Right atrium auricular region (tissue), 2 donors: ENCODE results near the gene ADGRE1. TPM values are rescaled to one million over a fixed set of nuclear protein-coding genes. Genes with fewer than 3 reads are reported as not detected.

Experiments used
- DNase-seq: peaks from one replicate; pipeline ENCODE4 v3.0.0-alpha.2; 2019; ENCODE audit warnings: low spot score
- H3K27ac ChIP-seq, 2 donors: fragments of 200-600 bp; sonication (generic); 1 replicate in 1 of 2; 2 replicates in 1 of 2; pipeline ENCODE4 v1.5.1; 2016 to 2019
- H3K27me3 ChIP-seq, 2 donors: fragments of 200-600 bp; sonication (generic); one replicate each; pipeline versions ENCODE4 v1.5.1 to v1.6.0; 2017 to 2019
- H3K36me3 ChIP-seq: fragments of 200-600 bp; sonication (generic); one replicate; pipeline ENCODE4 v1.5.1; 2016
- H3K4me1 ChIP-seq, 2 donors: fragments of 200-600 bp; sonication (generic); one replicate each; pipeline versions ENCODE4 v1.5.1 to v1.6.0; 2017 to 2019
- H3K4me3 ChIP-seq, 2 donors: fragments of 200-600 bp; sonication (generic); 1 replicate in 1 of 2; 2 replicates in 1 of 2; pipeline ENCODE4 v1.5.1; 2017 to 2019; ENCODE audit warnings: mild to moderate bottlenecking in 1 of 2, moderate library complexity in 1 of 2
- H3K9me3 ChIP-seq, 2 donors: fragments of 200-600 bp; sonication (generic); one replicate each; pipeline ENCODE4 v1.5.1; 2019
- total RNA-seq, 2 donors: library from RNA; depleted of rRNA; stranded (reverse); fragments of >200 nt; gene quantifications; one replicate each; pipeline ENCODE4 v1.1.0, GENCODE V29; 2016
- TF ChIP-seq, protein P1 (sequence below), 2 donors: fragments of 200-600 bp; sonication (generic); IDR thresholded peaks; one replicate each; pipeline ENCODE4 v1.5.1; 2019; ENCODE audit warnings: antibody characterized with exemption in 2 of 2

Gene ADGRE1
- total RNA-seq, 2 donors from 2014 or later, result not detected

DNA sequence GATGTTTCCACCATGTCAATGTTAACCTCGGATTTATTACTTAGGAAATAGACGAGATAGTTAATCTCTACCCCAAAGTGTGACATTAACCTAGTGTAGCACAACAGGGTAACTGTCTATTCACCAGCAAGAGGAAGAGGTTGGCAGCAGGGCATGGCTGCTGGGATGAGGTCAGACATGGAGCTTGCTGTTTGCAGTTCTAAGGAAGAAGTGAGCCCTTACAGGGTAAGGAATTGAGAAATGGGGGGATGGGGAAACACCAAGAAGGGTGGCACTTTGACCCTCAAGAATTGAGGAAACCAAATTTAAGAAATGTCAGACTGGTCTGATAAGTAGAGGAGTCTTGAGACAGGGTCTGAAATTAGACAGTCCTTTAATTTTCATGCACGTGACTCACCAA lies 71.4 kb downstream of the ADGRE1 start:
- Histone ChIP-seq H3K36me3 (no peaks in the 10 kb centered on the region), H3K4me3 (no peak overlapping the region), H3K9me3 (no peaks in the 10 kb centered on the region), H3K4me1 (no peaks in the 10 kb centered on the region), H3K27ac (no peak overlapping the region), H3K27me3 (no peaks in the 10 kb centered on the region)
- no peak for DNase-seq
- TF ChIP-seq, protein P1, sequence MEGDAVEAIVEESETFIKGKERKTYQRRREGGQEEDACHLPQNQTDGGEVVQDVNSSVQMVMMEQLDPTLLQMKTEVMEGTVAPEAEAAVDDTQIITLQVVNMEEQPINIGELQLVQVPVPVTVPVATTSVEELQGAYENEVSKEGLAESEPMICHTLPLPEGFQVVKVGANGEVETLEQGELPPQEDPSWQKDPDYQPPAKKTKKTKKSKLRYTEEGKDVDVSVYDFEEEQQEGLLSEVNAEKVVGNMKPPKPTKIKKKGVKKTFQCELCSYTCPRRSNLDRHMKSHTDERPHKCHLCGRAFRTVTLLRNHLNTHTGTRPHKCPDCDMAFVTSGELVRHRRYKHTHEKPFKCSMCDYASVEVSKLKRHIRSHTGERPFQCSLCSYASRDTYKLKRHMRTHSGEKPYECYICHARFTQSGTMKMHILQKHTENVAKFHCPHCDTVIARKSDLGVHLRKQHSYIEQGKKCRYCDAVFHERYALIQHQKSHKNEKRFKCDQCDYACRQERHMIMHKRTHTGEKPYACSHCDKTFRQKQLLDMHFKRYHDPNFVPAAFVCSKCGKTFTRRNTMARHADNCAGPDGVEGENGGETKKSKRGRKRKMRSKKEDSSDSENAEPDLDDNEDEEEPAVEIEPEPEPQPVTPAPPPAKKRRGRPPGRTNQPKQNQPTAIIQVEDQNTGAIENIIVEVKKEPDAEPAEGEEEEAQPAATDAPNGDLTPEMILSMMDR (IDR thresholded peaks at IDR 0.05), result no peak

DNA sequence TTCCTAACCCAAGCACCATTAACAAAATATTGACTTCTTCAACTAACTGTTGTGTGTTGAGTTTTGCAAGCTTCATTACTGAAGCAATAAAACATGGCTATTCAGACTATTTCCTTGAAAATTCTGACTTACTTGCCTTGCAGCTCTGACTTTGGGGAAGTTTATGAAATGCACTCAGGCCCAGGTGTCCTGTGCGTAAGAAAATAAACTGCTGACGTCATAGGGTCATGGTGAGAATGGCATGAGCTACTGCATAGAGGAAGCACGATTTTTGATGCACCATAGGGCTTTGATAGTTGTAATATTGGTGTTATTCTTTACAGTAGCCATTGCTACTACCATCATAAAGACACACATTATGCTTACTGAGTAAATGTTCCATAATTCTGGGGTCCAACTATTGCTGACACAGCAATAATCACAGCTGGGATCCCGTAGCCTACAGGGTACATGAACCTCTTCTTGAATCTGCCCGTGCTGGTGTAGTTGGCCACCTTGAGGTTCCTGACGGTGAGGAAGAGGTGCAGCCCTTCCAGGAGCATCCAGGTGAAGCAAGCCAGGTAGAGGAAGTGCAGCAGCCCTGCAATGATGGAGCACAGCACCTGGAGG lies 76.0 kb downstream of the ADGRE1 start:
- no peaks in the 10 kb centered on the region for H3K27me3 ChIP-seq
- H3K27ac ChIP-seq, result no peak overlapping the region
- TF ChIP-seq, protein P1 (IDR thresholded peaks at IDR 0.05), result no peak
- no peak for DNase-seq
- H3K4me1 ChIP-seq, result no peaks in the 10 kb centered on the region
- no peaks in the 10 kb centered on the region for H3K9me3 ChIP-seq
- H3K36me3 ChIP-seq, result no peaks in the 10 kb centered on the region
- no peak overlapping the region for H3K4me3 ChIP-seq

DNA sequence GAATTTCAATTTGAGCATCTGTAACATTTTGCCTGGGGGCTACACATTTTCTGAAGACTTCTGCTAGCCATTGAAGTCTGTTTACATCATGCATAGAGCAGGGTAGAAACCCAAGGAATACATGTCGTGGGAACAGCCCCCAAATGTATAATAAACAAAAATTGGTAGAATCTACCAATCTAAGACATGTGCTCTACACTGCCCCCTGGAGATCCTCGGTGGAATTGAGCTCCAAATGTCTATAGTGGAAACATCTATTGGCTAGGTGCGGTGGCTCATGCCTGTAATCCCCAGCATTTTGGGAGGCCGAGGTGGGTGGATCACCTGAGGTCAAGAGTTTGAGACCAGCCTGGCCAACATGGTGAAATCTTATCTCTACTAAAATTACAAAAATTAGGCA lies 76.6 kb downstream of the ADGRE1 start:
- no peak overlapping the region for H3K27ac ChIP-seq
- no peak for DNase-seq
- H3K36me3 ChIP-seq, result no peaks in the 10 kb centered on the region
- no peaks in the 10 kb centered on the region for H3K9me3 ChIP-seq
- H3K27me3 ChIP-seq, result no peaks in the 10 kb centered on the region
- no peak overlapping the region for H3K4me3 ChIP-seq
- TF ChIP-seq, protein P1 (IDR thresholded peaks at IDR 0.05), result peak in 1 of 2 donors; percentile 33
- H3K4me1 ChIP-seq, result no peaks in the 10 kb centered on the region

DNA sequence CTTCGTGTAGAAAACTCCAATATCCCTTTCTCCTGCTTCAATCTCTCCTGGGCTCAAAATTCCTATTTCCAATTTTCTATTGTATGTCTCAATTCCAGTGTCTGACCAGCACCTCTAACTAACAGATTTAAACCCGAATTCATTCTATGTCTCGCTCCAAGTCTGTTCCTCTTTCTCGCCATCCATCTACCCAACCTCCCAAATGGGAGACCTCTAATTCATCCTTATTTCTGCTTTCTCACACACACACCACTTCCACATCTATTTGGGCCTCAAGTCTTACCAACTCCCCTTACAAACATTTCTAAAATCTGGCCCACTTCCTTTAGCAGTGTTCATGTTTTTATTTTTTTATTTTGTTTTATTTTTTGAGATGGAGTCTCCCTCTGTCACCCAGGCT lies 80.6 kb downstream of the ADGRE1 start:
- Histone ChIP-seq H3K27ac (no peak overlapping the region), H3K27me3 (no peaks in the 10 kb centered on the region)

DNA sequence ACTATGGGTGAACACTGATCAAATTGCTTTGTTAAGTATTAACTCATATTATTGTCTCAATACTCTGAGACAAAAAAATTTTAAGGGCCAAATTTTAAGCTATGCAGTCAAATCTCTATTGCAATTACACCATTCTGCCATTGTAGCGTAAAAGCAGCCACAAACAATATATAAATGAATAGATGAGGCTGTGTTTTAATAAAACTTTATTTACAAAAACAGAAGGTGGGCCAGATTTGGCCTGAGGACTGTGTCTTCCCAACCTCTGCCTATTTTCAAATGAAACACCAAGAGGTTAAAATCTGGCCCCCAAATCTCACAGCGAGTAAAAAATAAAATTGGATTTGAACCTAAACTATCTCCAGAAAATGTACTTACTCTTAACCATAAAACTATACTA lies 82.1 kb downstream of the ADGRE1 start:
- Histone ChIP-seq H3K4me3 (no peak overlapping the region), H3K4me1 (no peaks in the 10 kb centered on the region), H3K27ac (no peak overlapping the region), H3K27me3 (no peaks in the 10 kb centered on the region), H3K9me3 (no peaks in the 10 kb centered on the region), H3K36me3 (no peaks in the 10 kb centered on the region)
- no peak for DNase-seq
- TF ChIP-seq, protein P1 (IDR thresholded peaks at IDR 0.05), result no peak

More for the DNA sequence above, 80.6 kb downstream of the ADGRE1 start:
- Histone ChIP-seq H3K4me1 (no peaks in the 10 kb centered on the region), H3K4me3 (no peak overlapping the region), H3K9me3 (no peaks in the 10 kb centered on the region), H3K36me3 (no peaks in the 10 kb centered on the region)
- TF ChIP-seq, protein P1 (IDR thresholded peaks at IDR 0.05), result no peak
- DNase-seq, result no peak

DNA sequence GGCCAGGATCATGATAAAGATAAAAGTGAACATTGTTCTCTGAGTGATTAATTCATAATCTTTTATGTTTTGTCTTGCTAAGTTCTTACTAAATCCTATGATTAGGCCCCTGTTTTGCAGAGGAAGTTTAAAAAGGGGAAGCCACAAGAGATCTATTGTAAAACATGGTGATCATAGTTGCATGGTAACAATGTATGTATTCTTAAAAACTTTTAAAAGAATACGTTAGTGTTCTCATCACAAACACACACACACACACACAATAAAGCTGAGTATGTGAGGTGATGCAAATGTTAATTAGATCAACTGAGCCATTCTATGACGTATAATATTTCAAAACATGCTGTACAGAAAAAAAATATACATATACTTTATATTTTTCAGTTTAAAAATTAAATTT lies 82.6 kb downstream of the ADGRE1 start:
- Histone ChIP-seq H3K27me3 (no peaks in the 10 kb centered on the region), H3K27ac (no peak overlapping the region)

More for the DNA sequence above, 82.6 kb downstream of the ADGRE1 start:
- Histone ChIP-seq H3K9me3 (no peaks in the 10 kb centered on the region), H3K4me3 (no peak overlapping the region), H3K4me1 (no peaks in the 10 kb centered on the region), H3K36me3 (no peaks in the 10 kb centered on the region)
- TF ChIP-seq, protein P1 (IDR thresholded peaks at IDR 0.05), result no peak
- DNase-seq, result no peak
